AG04449 (cell line): ENCODE data around the gene DDOST.
A peak's percentile ranks its signal among the peaks of the same experiment; 100 is the strongest.

Experiments used
- CTCF ChIA-PET: fragments of 350-600 bp; formaldehyde crosslinking; extraction: SDS; loops from one replicate; lab custom pipeline; 2021; ENCODE audit warnings: antibody characterized with exemption; lab: Yijun Ruan, JAX
- POLR2A ChIA-PET: fragments of 400-600, 350-600 bp; formaldehyde crosslinking; extraction: SDS; loops from one replicate; lab custom pipeline; 2020; ENCODE audit warnings: antibody characterized with exemption, inconsistent platforms; lab: Yijun Ruan, JAX
- DNase-seq: peaks from one replicate; pipeline ENCODE4 v3.0.0-alpha.2; 2010; ENCODE audit warnings: low read depth, low spot score
- H3K4me3 ChIP-seq: 2 replicates; pipeline ENCODE4 v1.5.1; 2011; ENCODE audit warnings: low read depth, mild to moderate bottlenecking, control low read depth, low read length
- CTCF ChIP-seq: IDR thresholded peaks from one replicate; pipeline ENCODE4 v1.5.1; 2011; ENCODE audit warnings: mild to moderate bottlenecking, moderate library complexity, low read length, control low read depth, inconsistent platforms; ENCODE audit not compliant: insufficient read depth; ENCODE audit errors: missing control alignments

Gene DDOST

GRCh38 chr1:20634594-20635084 is 26.5 kb downstream of the DDOST start:
- POLR2A ChIA-PET = no interaction called here

GRCh38 chr1:20634065-20634593 is 27.0 kb downstream of the DDOST start:
- ChIA-PET POLR2A (interaction anchor here (0.6 to 1.1 kb wide), 3 partner anchors 12 to 59 kb away, joined by 3 to 5 read pairs (median 5); no protein-coding TSS in a partner anchor), CTCF (interaction anchor here (0.6 to 14.5 kb wide), 27 partner anchors 7 to 909 kb away, joined by 3 to 323 read pairs (median 6); partner anchors contain the start of genes CDA and DDOST)
- DNase-seq = no peak
- H3K4me3 ChIP-seq = peak overlapping the region; percentile 79
- TF ChIP-seq CTCF = no peak

More at GRCh38 chr1:20634594-20635084, 26.5 kb downstream of the DDOST start:
- TF ChIP-seq CTCF = no peak
- CTCF ChIA-PET = interaction anchor here (0.9 to 14.5 kb wide), 13 partner anchors 9 to 117 kb away, joined by 3 to 323 read pairs (median 13); partner anchors contain the start of genes CDA and DDOST
- no peak for DNase-seq
- peak overlapping the region; percentile 79 for H3K4me3 ChIP-seq

GRCh38 chr1:20633190-20634064 is 27.7 kb downstream of the DDOST start, which contains the start of gene PINK1:
TSS of gene PINK1 (plus strand) at chr1:20633458. CDS start at chr1:20633549, 91 bp downstream.
- ChIA-PET POLR2A (interaction anchor here (0.6 to 1.1 kb wide), 3 partner anchors 13 to 58 kb away, joined by 3 to 5 read pairs (median 5); no protein-coding TSS in a partner anchor), CTCF (interaction anchor here (0.6 to 14.5 kb wide), 40 partner anchors 7 to 910 kb away, joined by 3 to 323 read pairs (median 5); partner anchors contain the start of genes CDA, DDOST and FAM43B)
- peak; percentile 94 for TF ChIP-seq CTCF
- H3K4me3 ChIP-seq = peak within 1 kb of the TSS; percentile 79
- DNase-seq = no peak

- ChIA-PET POLR2A (no interaction called here), CTCF (interaction anchor here (0.7 to 14.5 kb wide), 29 partner anchors 8 to 563 kb away, joined by 3 to 323 read pairs (median 8); partner anchors contain the start of genes CDA, DDOST and FAM43B)
- DNase-seq = no peak
- no peak overlapping the region for H3K4me3 ChIP-seq
- TF ChIP-seq CTCF = no peak
Observed at GRCh38 chr1:20632386-20632785, 28.8 kb downstream of the DDOST start.

GRCh38 chr1:20630729-20631128 is 30.4 kb downstream of the DDOST start:
- no peak for TF ChIP-seq CTCF
- CTCF ChIA-PET = interaction anchor here (1.2 to 14.5 kb wide), 10 partner anchors 10 to 418 kb away, joined by 3 to 323 read pairs (median 37); partner anchors contain the start of genes CDA and DDOST
- POLR2A ChIA-PET = no interaction called here
- H3K4me3 ChIP-seq = no peak overlapping the region
- DNase-seq = no peak
